HepG2 (cell line): Measurements from ENCODE around the gene CIBAR2. TPM values are rescaled to one million over a fixed set of nuclear protein-coding genes. Genes with fewer than 3 reads are reported as not detected.
A peak's percentile ranks its signal among the peaks of the same experiment; 100 is the strongest.

ENCODE experiments used
- ARHGAP35 ChIP-seq: sonication (generic); formaldehyde crosslinking; IDR thresholded peaks from 2 replicates; pipeline ENCODE4 v1.9.0; 2022; ENCODE audit warnings: mild to moderate bottlenecking, inconsistent platforms, moderate library complexity, missing genetic modification reagents, borderline replicate concordance
- EED ChIP-seq: sonication (generic); formaldehyde crosslinking; IDR thresholded peaks from 2 replicates; pipeline ENCODE4 v1.5.0; 2020; ENCODE audit warnings: mild to moderate bottlenecking, missing genetic modification reagents
- ESRRA ChIP-seq: sonication (generic); formaldehyde crosslinking; IDR thresholded peaks from 2 replicates; pipeline ENCODE4 v1.5.1; 2020; ENCODE audit warnings: mild to moderate bottlenecking, low read depth, missing genetic modification reagents
- FOXJ3 ChIP-seq: sonication (generic); formaldehyde crosslinking; IDR thresholded peaks from 2 replicates; pipeline ENCODE4 v1.4.0; 2020; ENCODE audit warnings: missing genetic modification reagents, mild to moderate bottlenecking, borderline replicate concordance
- JARID2 ChIP-seq: sonication (generic); formaldehyde crosslinking; IDR thresholded peaks from 2 replicates; pipeline ENCODE4 v1.8.1; 2023; ENCODE audit warnings: missing genetic modification reagents, inconsistent platforms; ENCODE audit not compliant: insufficient replicate concordance
- MTF1 ChIP-seq: sonication (generic); formaldehyde crosslinking; IDR thresholded peaks from 2 replicates; pipeline ENCODE4 v1.5.0; 2020; ENCODE audit warnings: missing genetic modification reagents
- SAFB2 ChIP-seq: sonication (generic); formaldehyde crosslinking; IDR thresholded peaks from 2 replicates; pipeline ENCODE4 v1.5.1; 2020; ENCODE audit warnings: missing genetic modification reagents, low read depth, mild to moderate bottlenecking, borderline replicate concordance
- SP1 ChIP-seq, 2 experiments: fragments of 450-650 bp in 1 of 2; sonication (generic) in 1 of 2; formaldehyde crosslinking in 1 of 2; IDR thresholded peaks; 2 replicates each; pipeline versions ENCODE4 v1.4.0 to v1.6.1; 2016 to 2020; ENCODE audit warnings: missing genetic modification reagents in 1 of 2
- SRSF9 ChIP-seq: fragments of 200-400 bp; formaldehyde crosslinking; IDR thresholded peaks from 2 replicates; pipeline ENCODE4 v1.6.1; 2018; ENCODE audit warnings: borderline replicate concordance, mild to moderate bottlenecking, low read depth, low read length; ENCODE audit not compliant: insufficient read depth, poor library complexity, severe bottlenecking
- ZNF10 ChIP-seq: sonication (generic); formaldehyde crosslinking; IDR thresholded peaks from 2 replicates; pipeline ENCODE4 v1.4.0; 2020; ENCODE audit warnings: mild to moderate bottlenecking, low read depth, missing genetic modification reagents, borderline replicate concordance
- ZNF7 ChIP-seq: IDR thresholded peaks from 2 replicates; pipeline ENCODE4 v1.6.1; 2016; ENCODE audit warnings: missing biosample characterization, missing genetic modification reagents
- polyA plus RNA-seq, 8 experiments: library from polyadenylated mRNA; depleted of rRNA in 3 of 8; stranded (reverse) in 7 of 8; unstranded in 1 of 8; fragments of >200 nt; fragmentation: Illumina TruSeq in 4 of 8; extraction: Trizol in 4 of 8; gene quantifications; 2 replicates each; pipeline versions ENCODE4 v1.2.1 to v1.2.3, GENCODE V29; 2011 to 2016; ENCODE audit warnings: low read depth in 4 of 8, missing spikeins in 1 of 8, mixed read lengths in 1 of 8; ENCODE audit not compliant: insufficient read depth in 1 of 8
- total RNA-seq, 5 experiments: library from RNA; depleted of rRNA; stranded (reverse); fragments of >200 nt; fragmentation: Illumina TruSeq; extraction: Trizol; gene quantifications; 2 replicates each; pipeline ENCODE4 v1.2.3, GENCODE V29; 2016; ENCODE audit warnings: low read depth in 1 of 5
- TF ChIP-seq, protein P1 (sequence below): sonication (generic); formaldehyde crosslinking; IDR thresholded peaks from 2 replicates; pipeline ENCODE4 v1.5.1; 2020; ENCODE audit warnings: missing genetic modification reagents, mild to moderate bottlenecking, borderline replicate concordance
- TF ChIP-seq, protein P2 (sequence below): sonication (generic); formaldehyde crosslinking; IDR thresholded peaks from one replicate; pipeline ENCODE4 v1.5.1; 2020; ENCODE audit warnings: mild to moderate bottlenecking, missing genetic modification reagents; ENCODE audit errors: not compliant biosample characterization
- TF ChIP-seq, protein P3 (sequence below): sonication (generic); formaldehyde crosslinking; IDR thresholded peaks from 2 replicates; pipeline ENCODE4 v1.9.0; 2022; ENCODE audit warnings: missing genetic modification reagents, mild to moderate bottlenecking, borderline replicate concordance
- TF ChIP-seq, protein P4 (sequence below): conservative IDR thresholded peaks from 2 replicates; pipeline ENCODE4 v1.6.1; 2018; ENCODE audit warnings: missing genetic modification reagents

CIBAR2 gene
- total and polyA plus RNA-seq, 2 of the 13 experiments (the other 11 are each of a cell fraction or from before 2014, with no cell fraction given): not detected

DNA sequence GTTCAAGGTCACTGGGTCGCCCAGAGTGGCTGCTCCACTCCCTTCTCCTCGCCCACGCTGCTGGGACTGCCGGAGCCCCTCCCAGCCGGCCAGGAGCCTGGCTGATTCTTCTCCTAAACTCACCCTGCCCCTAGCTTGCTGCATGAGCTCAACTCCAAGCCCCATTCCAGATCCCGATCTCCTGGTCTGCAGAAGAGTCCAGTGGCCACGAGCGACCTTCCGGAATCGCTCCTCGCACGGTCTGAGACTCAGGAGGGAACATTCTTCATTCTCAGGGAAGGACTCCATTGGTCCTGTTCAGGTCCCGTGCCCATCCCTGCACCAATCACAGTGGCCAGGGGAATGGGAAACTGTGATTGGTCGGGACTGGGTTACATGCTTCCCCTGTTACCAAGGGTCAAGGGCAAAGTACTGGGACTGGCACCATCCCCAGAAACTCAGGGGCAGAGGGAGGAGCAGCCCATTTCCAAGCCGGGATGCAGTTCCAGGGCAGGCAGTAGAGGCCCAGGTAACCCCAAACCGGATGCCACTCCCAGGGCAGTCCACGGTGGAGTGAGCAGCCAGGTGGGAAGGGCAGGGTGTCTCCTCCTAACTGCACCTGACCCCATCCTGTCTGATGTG is 24.5 kb upstream of the CIBAR2 start (continued):
- TF ChIP-seq, protein P1, sequence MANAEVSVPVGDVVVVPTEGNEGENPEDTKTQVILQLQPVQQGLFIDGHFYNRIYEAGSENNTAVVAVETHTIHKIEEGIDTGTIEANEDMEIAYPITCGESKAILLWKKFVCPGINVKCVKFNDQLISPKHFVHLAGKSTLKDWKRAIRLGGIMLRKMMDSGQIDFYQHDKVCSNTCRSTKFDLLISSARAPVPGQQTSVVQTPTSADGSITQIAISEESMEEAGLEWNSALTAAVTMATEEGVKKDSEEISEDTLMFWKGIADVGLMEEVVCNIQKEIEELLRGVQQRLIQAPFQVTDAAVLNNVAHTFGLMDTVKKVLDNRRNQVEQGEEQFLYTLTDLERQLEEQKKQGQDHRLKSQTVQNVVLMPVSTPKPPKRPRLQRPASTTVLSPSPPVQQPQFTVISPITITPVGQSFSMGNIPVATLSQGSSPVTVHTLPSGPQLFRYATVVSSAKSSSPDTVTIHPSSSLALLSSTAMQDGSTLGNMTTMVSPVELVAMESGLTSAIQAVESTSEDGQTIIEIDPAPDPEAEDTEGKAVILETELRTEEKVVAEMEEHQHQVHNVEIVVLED: no peak; the same call in 1 of the 2 replicates
- TF ChIP-seq ZNF7 (CRISPR knock-in tag): no peak
- no peak for TF ChIP-seq ZNF10 (CRISPR knock-in tag)
- TF ChIP-seq, protein P2, sequence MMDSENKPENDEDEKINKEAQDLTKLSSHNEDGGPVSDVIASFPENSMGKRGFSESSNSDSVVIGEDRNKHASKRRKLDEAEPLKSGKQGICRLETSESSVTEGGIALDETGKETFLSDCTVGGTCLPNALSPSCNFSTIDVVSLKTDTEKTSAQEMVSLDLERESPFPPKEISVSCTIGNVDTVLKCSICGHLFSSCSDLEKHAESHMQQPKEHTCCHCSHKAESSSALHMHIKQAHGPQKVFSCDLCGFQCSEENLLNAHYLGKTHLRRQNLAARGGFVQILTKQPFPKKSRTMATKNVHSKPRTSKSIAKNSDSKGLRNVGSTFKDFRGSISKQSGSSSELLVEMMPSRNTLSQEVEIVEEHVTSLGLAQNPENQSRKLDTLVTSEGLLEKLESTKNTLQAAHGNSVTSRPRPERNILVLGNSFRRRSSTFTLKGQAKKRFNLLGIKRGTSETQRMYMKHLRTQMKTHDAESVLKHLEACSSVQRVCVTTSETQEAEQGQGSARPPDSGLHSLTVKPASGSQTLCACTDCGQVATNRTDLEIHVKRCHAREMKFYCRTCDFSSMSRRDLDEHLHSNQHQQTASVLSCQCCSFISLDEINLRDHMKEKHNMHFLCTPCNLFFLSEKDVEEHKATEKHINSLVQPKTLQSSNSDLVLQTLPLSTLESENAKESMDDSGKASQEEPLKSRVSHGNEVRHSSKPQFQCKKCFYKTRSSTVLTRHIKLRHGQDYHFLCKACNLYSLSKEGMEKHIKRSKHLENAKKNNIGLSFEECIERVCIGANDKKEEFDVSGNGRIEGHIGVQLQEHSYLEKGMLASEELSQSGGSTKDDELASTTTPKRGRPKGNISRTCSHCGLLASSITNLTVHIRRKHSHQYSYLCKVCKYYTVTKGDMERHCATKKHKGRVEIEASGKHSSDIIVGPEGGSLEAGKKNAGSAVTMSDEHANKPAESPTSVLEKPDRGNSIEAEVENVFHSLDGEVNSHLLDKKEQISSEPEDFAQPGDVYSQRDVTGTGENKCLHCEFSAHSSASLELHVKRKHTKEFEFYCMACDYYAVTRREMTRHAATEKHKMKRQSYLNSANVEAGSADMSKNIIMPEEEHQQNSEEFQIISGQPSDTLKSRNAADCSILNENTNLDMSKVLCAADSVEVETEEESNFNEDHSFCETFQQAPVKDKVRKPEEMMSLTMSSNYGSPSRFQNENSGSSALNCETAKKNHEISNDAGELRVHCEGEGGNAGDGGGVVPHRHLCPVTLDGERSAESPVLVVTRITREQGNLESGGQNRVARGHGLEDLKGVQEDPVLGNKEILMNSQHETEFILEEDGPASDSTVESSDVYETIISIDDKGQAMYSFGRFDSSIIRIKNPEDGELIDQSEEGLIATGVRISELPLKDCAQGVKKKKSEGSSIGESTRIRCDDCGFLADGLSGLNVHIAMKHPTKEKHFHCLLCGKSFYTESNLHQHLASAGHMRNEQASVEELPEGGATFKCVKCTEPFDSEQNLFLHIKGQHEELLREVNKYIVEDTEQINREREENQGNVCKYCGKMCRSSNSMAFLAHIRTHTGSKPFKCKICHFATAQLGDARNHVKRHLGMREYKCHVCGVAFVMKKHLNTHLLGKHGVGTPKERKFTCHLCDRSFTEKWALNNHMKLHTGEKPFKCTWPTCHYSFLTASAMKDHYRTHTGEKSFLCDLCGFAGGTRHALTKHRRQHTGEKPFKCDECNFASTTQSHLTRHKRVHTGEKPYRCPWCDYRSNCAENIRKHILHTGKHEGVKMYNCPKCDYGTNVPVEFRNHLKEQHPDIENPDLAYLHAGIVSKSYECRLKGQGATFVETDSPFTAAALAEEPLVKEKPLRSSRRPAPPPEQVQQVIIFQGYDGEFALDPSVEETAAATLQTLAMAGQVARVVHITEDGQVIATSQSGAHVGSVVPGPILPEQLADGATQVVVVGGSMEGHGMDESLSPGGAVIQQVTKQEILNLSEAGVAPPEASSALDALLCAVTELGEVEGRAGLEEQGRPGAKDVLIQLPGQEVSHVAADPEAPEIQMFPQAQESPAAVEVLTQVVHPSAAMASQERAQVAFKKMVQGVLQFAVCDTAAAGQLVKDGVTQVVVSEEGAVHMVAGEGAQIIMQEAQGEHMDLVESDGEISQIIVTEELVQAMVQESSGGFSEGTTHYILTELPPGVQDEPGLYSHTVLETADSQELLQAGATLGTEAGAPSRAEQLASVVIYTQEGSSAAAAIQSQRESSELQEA (CRISPR knock-in tag): no peak
- TF ChIP-seq, protein P3, sequence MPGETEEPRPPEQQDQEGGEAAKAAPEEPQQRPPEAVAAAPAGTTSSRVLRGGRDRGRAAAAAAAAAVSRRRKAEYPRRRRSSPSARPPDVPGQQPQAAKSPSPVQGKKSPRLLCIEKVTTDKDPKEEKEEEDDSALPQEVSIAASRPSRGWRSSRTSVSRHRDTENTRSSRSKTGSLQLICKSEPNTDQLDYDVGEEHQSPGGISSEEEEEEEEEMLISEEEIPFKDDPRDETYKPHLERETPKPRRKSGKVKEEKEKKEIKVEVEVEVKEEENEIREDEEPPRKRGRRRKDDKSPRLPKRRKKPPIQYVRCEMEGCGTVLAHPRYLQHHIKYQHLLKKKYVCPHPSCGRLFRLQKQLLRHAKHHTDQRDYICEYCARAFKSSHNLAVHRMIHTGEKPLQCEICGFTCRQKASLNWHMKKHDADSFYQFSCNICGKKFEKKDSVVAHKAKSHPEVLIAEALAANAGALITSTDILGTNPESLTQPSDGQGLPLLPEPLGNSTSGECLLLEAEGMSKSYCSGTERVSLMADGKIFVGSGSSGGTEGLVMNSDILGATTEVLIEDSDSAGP (CRISPR knock-in tag): peak; percentile 96; the same call in 1 of the 2 replicates
- no peak for TF ChIP-seq SRSF9
- TF ChIP-seq ESRRA: peak; percentile 95
- TF ChIP-seq, protein P4, sequence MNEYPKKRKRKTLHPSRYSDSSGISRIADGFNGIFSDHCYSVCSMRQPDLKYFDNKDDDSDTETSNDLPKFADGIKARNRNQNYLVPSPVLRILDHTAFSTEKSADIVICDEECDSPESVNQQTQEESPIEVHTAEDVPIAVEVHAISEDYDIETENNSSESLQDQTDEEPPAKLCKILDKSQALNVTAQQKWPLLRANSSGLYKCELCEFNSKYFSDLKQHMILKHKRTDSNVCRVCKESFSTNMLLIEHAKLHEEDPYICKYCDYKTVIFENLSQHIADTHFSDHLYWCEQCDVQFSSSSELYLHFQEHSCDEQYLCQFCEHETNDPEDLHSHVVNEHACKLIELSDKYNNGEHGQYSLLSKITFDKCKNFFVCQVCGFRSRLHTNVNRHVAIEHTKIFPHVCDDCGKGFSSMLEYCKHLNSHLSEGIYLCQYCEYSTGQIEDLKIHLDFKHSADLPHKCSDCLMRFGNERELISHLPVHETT (CRISPR knock-in tag): no peak
- peak; percentile 73 for TF ChIP-seq SAFB2 (CRISPR knock-in tag)
- TF ChIP-seq JARID2 (CRISPR knock-in tag): no peak
- TF ChIP-seq SP1 (IDR thresholded peaks at IDR 0.05): no peak
- TF ChIP-seq SP1 (CRISPR knock-in tag; IDR thresholded peaks at IDR 0.05): no peak; the same call in 1 of the 2 replicates
- no peak for TF ChIP-seq ARHGAP35 (CRISPR knock-in tag)
- TF ChIP-seq EED (CRISPR knock-in tag): peak; percentile 38
- no peak; the same call in 1 of the 2 replicates for TF ChIP-seq MTF1 (CRISPR knock-in tag)
- TF ChIP-seq FOXJ3 (CRISPR knock-in tag): peak; percentile 70; the same call in 1 of the 2 replicates
